ENCODE results near the gene TUSC2.

DNA sequence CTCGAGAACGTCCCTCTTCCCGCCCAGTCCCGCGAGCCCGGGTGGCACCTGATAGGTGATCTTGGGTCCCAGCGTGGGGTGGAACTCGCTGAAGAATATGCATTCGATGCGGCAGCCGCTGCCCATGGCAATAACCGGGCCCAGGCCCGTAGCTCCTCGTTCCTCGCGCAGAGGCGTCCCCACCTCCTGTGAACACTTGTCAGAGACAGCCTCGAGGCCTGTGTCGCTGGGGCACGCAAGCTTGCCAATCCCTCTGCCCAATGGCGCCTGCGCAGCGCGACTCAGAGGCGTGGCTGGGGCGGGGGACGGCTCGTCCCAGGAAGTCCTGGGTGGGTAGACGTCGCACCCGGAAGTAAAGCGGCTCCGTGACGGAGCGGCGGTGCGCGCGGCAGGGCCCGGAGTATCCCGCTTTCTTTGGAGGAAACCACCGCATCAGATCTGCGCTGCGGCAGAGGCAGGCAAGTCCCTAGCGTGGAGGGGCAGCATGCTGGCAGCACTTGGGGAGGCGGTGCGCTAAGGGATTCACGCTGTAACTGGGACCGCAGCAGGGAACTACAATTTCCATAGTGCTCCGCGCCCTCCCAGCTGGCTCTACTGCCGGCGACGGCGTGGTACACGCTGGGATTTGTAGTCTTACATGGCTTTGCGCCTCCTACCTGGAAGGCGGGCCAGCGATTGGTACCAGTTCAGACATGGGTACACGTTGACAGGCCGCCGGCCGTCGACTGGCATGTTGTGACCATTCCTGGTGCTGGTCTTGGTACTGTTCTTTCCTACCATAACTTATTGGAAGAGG lies 22.7 kb upstream of the TUSC2 start, which contains the start of the genes CYB561D2 and NPRL2:
- TF ChIP-seq, protein P1, sequence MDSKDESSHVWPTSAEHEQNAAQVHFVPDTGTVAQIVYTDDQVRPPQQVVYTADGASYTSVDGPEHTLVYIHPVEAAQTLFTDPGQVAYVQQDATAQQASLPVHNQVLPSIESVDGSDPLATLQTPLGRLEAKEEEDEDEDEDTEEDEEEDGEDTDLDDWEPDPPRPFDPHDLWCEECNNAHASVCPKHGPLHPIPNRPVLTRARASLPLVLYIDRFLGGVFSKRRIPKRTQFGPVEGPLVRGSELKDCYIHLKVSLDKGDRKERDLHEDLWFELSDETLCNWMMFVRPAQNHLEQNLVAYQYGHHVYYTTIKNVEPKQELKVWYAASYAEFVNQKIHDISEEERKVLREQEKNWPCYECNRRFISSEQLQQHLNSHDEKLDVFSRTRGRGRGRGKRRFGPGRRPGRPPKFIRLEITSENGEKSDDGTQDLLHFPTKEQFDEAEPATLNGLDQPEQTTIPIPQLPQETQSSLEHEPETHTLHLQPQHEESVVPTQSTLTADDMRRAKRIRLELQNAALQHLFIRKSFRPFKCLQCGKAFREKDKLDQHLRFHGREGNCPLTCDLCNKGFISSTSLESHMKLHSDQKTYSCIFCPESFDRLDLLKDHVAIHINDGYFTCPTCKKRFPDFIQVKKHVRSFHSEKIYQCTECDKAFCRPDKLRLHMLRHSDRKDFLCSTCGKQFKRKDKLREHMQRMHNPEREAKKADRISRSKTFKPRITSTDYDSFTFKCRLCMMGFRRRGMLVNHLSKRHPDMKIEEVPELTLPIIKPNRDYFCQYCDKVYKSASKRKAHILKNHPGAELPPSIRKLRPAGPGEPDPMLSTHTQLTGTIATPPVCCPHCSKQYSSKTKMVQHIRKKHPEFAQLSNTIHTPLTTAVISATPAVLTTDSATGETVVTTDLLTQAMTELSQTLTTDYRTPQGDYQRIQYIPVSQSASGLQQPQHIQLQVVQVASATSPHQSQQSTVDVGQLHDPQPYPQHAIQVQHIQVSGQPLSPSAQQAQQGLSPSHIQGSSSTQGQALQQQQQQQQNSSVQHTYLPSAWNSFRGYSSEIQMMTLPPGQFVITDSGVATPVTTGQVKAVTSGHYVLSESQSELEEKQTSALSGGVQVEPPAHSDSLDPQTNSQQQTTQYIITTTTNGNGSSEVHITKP (tag by site-specific recombination; IDR thresholded peaks at IDR 0.05) = 0 out of 2 replicates have a peak, but pooled peaks have one; percentile 45
- TF ChIP-seq, protein P2, sequence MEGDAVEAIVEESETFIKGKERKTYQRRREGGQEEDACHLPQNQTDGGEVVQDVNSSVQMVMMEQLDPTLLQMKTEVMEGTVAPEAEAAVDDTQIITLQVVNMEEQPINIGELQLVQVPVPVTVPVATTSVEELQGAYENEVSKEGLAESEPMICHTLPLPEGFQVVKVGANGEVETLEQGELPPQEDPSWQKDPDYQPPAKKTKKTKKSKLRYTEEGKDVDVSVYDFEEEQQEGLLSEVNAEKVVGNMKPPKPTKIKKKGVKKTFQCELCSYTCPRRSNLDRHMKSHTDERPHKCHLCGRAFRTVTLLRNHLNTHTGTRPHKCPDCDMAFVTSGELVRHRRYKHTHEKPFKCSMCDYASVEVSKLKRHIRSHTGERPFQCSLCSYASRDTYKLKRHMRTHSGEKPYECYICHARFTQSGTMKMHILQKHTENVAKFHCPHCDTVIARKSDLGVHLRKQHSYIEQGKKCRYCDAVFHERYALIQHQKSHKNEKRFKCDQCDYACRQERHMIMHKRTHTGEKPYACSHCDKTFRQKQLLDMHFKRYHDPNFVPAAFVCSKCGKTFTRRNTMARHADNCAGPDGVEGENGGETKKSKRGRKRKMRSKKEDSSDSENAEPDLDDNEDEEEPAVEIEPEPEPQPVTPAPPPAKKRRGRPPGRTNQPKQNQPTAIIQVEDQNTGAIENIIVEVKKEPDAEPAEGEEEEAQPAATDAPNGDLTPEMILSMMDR (tag by site-specific recombination; IDR thresholded peaks at IDR 0.05) = no peak
- TF ChIP-seq ZNF423 (tag by site-specific recombination; IDR thresholded peaks at IDR 0.05) = no peak
- TF ChIP-seq, protein P3, sequence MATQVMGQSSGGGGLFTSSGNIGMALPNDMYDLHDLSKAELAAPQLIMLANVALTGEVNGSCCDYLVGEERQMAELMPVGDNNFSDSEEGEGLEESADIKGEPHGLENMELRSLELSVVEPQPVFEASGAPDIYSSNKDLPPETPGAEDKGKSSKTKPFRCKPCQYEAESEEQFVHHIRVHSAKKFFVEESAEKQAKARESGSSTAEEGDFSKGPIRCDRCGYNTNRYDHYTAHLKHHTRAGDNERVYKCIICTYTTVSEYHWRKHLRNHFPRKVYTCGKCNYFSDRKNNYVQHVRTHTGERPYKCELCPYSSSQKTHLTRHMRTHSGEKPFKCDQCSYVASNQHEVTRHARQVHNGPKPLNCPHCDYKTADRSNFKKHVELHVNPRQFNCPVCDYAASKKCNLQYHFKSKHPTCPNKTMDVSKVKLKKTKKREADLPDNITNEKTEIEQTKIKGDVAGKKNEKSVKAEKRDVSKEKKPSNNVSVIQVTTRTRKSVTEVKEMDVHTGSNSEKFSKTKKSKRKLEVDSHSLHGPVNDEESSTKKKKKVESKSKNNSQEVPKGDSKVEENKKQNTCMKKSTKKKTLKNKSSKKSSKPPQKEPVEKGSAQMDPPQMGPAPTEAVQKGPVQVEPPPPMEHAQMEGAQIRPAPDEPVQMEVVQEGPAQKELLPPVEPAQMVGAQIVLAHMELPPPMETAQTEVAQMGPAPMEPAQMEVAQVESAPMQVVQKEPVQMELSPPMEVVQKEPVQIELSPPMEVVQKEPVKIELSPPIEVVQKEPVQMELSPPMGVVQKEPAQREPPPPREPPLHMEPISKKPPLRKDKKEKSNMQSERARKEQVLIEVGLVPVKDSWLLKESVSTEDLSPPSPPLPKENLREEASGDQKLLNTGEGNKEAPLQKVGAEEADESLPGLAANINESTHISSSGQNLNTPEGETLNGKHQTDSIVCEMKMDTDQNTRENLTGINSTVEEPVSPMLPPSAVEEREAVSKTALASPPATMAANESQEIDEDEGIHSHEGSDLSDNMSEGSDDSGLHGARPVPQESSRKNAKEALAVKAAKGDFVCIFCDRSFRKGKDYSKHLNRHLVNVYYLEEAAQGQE (tag by site-specific recombination; IDR thresholded peaks at IDR 0.05) = no peak
- no peak for TF ChIP-seq RBAK (tag by site-specific recombination; IDR thresholded peaks at IDR 0.05)
- TF ChIP-seq, protein P4, sequence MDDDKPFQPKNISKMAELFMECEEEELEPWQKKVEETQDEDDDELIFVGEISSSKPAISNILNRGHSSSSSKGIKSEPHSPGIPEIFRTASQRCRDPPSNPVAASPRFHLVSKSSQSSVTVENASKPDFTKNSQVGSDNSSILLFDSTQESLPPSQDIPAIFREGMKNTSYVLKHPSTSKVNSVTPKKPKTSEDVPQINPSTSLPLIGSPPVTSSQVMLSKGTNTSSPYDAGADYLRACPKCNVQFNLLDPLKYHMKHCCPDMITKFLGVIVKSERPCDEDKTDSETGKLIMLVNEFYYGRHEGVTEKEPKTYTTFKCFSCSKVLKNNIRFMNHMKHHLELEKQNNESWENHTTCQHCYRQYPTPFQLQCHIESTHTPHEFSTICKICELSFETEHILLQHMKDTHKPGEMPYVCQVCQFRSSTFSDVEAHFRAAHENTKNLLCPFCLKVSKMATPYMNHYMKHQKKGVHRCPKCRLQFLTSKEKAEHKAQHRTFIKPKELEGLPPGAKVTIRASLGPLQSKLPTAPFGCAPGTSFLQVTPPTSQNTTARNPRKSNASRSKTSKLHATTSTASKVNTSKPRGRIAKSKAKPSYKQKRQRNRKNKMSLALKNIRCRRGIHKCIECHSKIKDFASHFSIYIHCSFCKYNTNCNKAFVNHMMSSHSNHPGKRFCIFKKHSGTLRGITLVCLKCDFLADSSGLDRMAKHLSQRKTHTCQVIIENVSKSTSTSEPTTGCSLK (tag by site-specific recombination; IDR thresholded peaks at IDR 0.05) = no peak
- no peak for TF ChIP-seq ZNF121 (tag by site-specific recombination; IDR thresholded peaks at IDR 0.05)
- TF ChIP-seq, protein P5, sequence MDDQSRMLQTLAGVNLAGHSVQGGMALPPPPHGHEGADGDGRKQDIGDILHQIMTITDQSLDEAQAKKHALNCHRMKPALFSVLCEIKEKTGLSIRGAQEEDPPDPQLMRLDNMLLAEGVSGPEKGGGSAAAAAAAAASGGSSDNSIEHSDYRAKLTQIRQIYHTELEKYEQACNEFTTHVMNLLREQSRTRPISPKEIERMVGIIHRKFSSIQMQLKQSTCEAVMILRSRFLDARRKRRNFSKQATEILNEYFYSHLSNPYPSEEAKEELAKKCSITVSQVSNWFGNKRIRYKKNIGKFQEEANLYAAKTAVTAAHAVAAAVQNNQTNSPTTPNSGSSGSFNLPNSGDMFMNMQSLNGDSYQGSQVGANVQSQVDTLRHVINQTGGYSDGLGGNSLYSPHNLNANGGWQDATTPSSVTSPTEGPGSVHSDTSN (CRISPR knock-in tag; IDR thresholded peaks at IDR 0.05) = 0 out of 2 replicates have a peak, but pooled peaks have one; percentile 55
- TF ChIP-seq MYNN (tag by site-specific recombination; IDR thresholded peaks at IDR 0.05; ENCODE audit: borderline replicate concordance) = no peak
